Smooth muscle cell (in vitro differentiated cells): ENCODE data around the gene RFESD. TPM values are rescaled to one million over a fixed set of nuclear protein-coding genes. Genes with fewer than 3 reads are reported as not detected.
"Not testable (repeated sequence)": the region's sequence is repeated elsewhere in the genome, so short reads cannot be mapped to it uniquely, and the experiment has no call there.

Experiments used
- DNase-seq: peaks from one replicate; lab custom pipeline; 2025; ENCODE audit not compliant: unreplicated experiment; lab: John Stamatoyannopoulos, UW
- H2AFZ ChIP-seq: fragments of 200-600 bp; sonication (generic); 2 replicates; pipeline ENCODE4 v1.6.0; 2016; ENCODE audit warnings: antibody characterized with exemption, low read depth, mild to moderate bottlenecking
- H3F3A ChIP-seq: fragments of 200-600 bp; sonication (generic); 2 replicates; pipeline ENCODE4 v1.6.0; 2017; ENCODE audit warnings: antibody characterized with exemption, low read depth
- H3K27ac ChIP-seq: fragments of 200-600 bp; sonication (generic); 2 replicates; pipeline ENCODE4 v1.5.1; 2016; ENCODE audit warnings: low read depth, mild to moderate bottlenecking
- H3K27me3 ChIP-seq: fragments of 200-600 bp; sonication (generic); 2 replicates; pipeline ENCODE4 v1.6.1; 2016; ENCODE audit warnings: low read depth, mild to moderate bottlenecking
- H3K36me3 ChIP-seq: fragments of 200-600 bp; sonication (generic); 2 replicates; pipeline ENCODE4 v1.5.1; 2016; ENCODE audit warnings: low read depth
- H3K4me1 ChIP-seq: fragments of 200-600 bp; sonication (generic); 2 replicates; pipeline ENCODE4 v1.5.1; 2016; ENCODE audit warnings: low read depth
- H3K4me2 ChIP-seq: fragments of 200-600 bp; sonication (generic); 2 replicates; pipeline ENCODE4 v1.6.0; 2016; ENCODE audit warnings: mild to moderate bottlenecking
- H3K4me3 ChIP-seq: fragments of 200-600 bp; sonication (generic); 2 replicates; pipeline ENCODE4 v1.5.1; 2016; ENCODE audit warnings: mild to moderate bottlenecking
- H3K79me2 ChIP-seq: fragments of 200-600 bp; sonication (generic); 2 replicates; pipeline ENCODE4 v1.6.0; 2016; ENCODE audit warnings: low read depth, mild to moderate bottlenecking
- H3K9ac ChIP-seq: fragments of 200-600 bp; sonication (generic); 2 replicates; pipeline ENCODE4 v1.6.0; 2016; ENCODE audit warnings: low read depth
- H3K9me3 ChIP-seq: fragments of 200-600 bp; sonication (generic); replicated peaks from 2 replicates; pipeline ENCODE4 v1.5.1; 2016; ENCODE audit warnings: low read depth
- H4K20me1 ChIP-seq: fragments of 200-600 bp; sonication (generic); 2 replicates; pipeline ENCODE4 v1.6.0; 2016; ENCODE audit warnings: low read depth
- WGBS: methylation state at CpG from one replicate; pipeline ENCODE4 v1.1.7; 2016; ENCODE audit warnings: low lambda C conversion rate; 5-methylcytosine and 5-hydroxymethylcytosine counted together
- polyA plus RNA-seq: library from polyadenylated mRNA; unstranded; fragments of >200 nt; fragmentation: Nextera tagmentation; extraction: Ambion mirVana; gene quantifications from 2 replicates; pipeline ENCODE4 v1.2.1, GENCODE V29; 2016
- total RNA-seq: library from RNA; depleted of rRNA; stranded (reverse); fragments of >200 nt; gene quantifications from 2 replicates; pipeline ENCODE4 v1.2.3, GENCODE V29; 2014
- TF ChIP-seq, protein P1 (sequence below): fragments of 200-600 bp; sonication (generic); IDR thresholded peaks from 2 replicates; pipeline ENCODE4 v1.5.1; 2017; ENCODE audit warnings: borderline replicate concordance, mild to moderate bottlenecking, antibody characterized with exemption; ENCODE audit not compliant: insufficient read depth, poor library complexity, severe bottlenecking

RFESD gene
- total and polyA plus RNA-seq, 2 experiments from 2014 or later: 3.6 to 6.8 TPM

DNA sequence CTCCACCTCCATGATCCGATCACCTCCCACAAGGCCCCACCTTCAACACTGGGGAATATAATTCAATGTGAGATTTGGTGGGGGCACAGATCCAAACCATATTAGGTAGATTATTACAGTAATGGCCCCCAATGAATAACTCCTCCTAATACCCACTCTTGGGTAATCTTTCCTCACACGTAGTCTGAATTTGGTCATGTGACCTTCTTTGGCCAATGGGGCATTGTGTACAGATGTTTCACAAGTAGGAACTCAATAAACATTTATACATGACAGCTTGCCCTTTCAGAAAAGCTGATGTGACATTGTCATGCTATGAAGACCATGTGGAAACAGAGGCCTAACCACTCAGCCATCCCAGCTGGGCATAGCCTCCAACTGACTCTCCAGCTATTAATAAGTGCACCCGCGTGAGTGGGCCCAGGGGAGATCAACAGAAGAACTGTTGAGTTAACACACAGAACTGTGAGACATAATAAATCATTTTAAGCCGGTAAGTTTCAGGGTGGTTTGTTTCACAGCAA is 16.1 kb upstream of the RFESD start:
- Histone ChIP-seq H3K4me3 (no peak overlapping the region), H3K36me3 (no peaks in the 10 kb centered on the region), H3F3A (no peaks in the 10 kb centered on the region), H4K20me1 (no peaks in the 10 kb centered on the region), H3K27me3 (no peaks in the 10 kb centered on the region), H3K9ac (no peak overlapping the region), H3K27ac (no peak overlapping the region), H3K4me1 (no peaks in the 10 kb centered on the region), H2AFZ (no peak overlapping the region), H3K79me2 (no peaks in the 10 kb centered on the region), H3K9me3 (no peaks in the 10 kb centered on the region), H3K4me2 (no peak overlapping the region)
- WGBS: 97% methylated on average over 5 of the region's 5 CpGs
- no peak for DNase-seq
- TF ChIP-seq, protein P1, sequence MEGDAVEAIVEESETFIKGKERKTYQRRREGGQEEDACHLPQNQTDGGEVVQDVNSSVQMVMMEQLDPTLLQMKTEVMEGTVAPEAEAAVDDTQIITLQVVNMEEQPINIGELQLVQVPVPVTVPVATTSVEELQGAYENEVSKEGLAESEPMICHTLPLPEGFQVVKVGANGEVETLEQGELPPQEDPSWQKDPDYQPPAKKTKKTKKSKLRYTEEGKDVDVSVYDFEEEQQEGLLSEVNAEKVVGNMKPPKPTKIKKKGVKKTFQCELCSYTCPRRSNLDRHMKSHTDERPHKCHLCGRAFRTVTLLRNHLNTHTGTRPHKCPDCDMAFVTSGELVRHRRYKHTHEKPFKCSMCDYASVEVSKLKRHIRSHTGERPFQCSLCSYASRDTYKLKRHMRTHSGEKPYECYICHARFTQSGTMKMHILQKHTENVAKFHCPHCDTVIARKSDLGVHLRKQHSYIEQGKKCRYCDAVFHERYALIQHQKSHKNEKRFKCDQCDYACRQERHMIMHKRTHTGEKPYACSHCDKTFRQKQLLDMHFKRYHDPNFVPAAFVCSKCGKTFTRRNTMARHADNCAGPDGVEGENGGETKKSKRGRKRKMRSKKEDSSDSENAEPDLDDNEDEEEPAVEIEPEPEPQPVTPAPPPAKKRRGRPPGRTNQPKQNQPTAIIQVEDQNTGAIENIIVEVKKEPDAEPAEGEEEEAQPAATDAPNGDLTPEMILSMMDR: no peak

DNA sequence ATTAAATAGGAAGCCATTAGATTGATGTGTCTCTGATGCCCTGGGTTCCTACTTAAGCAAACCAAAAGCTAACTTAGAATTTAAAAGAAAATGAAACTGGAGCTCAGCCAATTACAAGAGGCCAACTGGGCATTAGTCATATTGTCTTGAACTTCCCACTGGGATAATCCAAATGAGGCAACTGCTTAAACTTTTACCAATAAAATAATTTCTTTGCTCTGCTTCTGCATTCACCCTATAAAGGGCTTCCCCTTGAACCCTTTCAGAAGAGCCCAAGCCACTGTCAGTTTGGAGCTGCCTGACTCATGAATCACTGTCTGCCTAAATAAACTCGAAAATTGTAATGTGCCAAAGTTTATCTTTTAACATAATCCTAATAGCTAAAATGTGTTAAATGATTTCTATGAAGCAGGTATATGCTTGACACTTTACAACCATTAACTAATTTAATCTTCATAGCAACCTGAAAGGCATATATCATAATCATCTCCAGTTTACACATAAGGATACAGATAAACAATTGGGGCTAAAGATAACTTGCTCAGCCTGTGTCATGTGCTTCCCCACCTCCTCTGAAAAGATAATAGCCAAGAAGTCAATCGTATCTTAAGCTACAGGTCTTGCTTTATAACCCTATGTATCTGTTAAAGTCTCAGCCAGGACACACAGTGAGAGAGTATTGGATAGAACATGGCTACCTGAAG is 15.2 kb upstream of the RFESD start:
- H2AFZ ChIP-seq: no peak overlapping the region
- H3K4me2 ChIP-seq: peak overlapping the region; percentile 59
- no peaks in the 10 kb centered on the region for H3K27me3 ChIP-seq
- H3F3A ChIP-seq: no peaks in the 10 kb centered on the region
- DNase-seq: no peak
- H3K4me1 ChIP-seq: no peaks in the 10 kb centered on the region
- no peak overlapping the region for H3K4me3 ChIP-seq
- H3K9ac ChIP-seq: no peak overlapping the region
- TF ChIP-seq, protein P1: no peak
- 52% methylated on average over 2 of the region's 2 CpGs for WGBS
- no peaks in the 10 kb centered on the region for H3K79me2 ChIP-seq
- no peaks in the 10 kb centered on the region for H4K20me1 ChIP-seq
- no peaks in the 10 kb centered on the region for H3K36me3 ChIP-seq
- H3K9me3 ChIP-seq: no peaks in the 10 kb centered on the region
- H3K27ac ChIP-seq: peak overlapping the region; percentile 55

DNA sequence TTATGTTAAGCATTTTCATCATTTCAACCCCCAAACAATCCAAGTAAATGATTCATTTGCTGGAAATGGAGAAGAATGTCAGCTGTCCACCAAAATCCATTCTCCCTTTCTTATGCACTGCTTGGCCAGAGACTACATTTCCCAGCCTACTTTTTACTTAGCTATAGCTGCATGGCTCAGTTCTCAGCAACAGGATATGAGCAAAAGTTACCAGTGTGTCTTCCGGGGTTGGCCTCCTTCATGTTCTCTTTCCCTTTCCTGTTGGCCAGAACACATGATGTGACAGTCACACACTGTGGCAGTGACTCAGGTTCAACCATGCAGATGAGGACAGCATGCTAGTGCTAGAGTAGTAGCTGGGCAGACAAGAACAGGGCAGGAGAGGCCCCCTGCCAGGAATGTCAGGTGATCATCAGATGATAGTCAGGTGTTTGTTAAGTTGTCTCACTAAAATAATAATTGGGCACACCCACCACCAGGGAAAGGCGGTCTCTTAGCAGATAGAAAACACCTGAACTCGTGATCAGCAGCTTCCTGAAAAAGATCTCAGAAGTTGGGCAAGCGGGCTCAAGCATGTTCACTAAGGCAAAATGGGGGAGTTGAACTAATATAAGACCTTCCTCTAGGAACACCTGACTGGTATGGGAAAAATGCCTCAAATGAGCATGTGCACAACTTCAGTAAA is 14.4 kb upstream of the RFESD start:
- no peak overlapping the region for H3K4me3 ChIP-seq
- H3F3A ChIP-seq: no peaks in the 10 kb centered on the region
- H3K27ac ChIP-seq: peak overlapping the region; percentile 55
- WGBS: 89% methylated on average over 4 of the region's 4 CpGs
- no peak overlapping the region for H2AFZ ChIP-seq
- H3K36me3 ChIP-seq: no peaks in the 10 kb centered on the region
- no peak for DNase-seq
- peak overlapping the region; percentile 59 for H3K4me2 ChIP-seq
- TF ChIP-seq, protein P1: no peak
- no peaks in the 10 kb centered on the region for H3K4me1 ChIP-seq
- H3K9me3 ChIP-seq: no peaks in the 10 kb centered on the region
- no peaks in the 10 kb centered on the region for H4K20me1 ChIP-seq
- H3K9ac ChIP-seq: no peak overlapping the region
- H3K27me3 ChIP-seq: no peaks in the 10 kb centered on the region
- H3K79me2 ChIP-seq: no peaks in the 10 kb centered on the region

DNA sequence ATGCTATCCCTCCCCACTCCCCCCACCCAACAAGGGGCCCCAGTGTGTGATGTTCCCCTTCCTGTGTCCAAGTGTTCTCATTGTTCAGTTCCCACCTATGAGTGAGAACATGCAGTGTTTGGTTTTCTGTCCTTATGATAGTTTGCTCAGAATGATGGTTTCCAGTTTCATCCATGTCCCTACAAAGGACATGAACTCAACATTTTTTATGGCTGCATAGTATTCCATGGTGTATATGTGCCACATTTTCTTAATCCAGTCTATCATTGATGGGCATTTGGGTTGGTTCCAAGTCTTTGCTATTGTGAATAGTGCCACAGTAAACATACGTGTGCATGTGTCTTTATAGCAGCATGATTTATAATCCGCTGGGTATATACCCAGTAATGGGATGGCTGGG is 13.6 kb upstream of the RFESD start:
- not testable (repeated sequence) for H3K9ac ChIP-seq, H3F3A ChIP-seq, H3K9me3 ChIP-seq, H2AFZ ChIP-seq, DNase-seq, H3K79me2 ChIP-seq, H3K4me2 ChIP-seq, H4K20me1 ChIP-seq, H3K27me3 ChIP-seq, H3K4me1 ChIP-seq, H3K27ac ChIP-seq, H3K4me3 ChIP-seq, H3K36me3 ChIP-seq
- WGBS: 96% methylated on average over 2 of the region's 2 CpGs
